Parathyroid adenoma (tissue), 2 donors: ENCODE measurements around the gene CNGB1.

Experiments
- H2AFZ ChIP-seq: fragments of 300-600 bp; sonication (generic); one replicate; pipeline ENCODE4 v1.7.0; 2017; ENCODE audit warnings: antibody characterized with exemption, mild to moderate bottlenecking
- H3K27ac ChIP-seq: fragments of 300-600 bp; sonication (generic); one replicate; pipeline ENCODE4 v1.7.0; 2017
- H3K27me3 ChIP-seq: fragments of 300-600 bp; sonication (generic); one replicate; pipeline ENCODE4 v1.7.0; 2017; ENCODE audit warnings: low read length; ENCODE audit not compliant: control insufficient read depth, insufficient read depth
- H3K36me3 ChIP-seq: fragments of 300-600 bp; sonication (generic); one replicate; pipeline ENCODE4 v1.7.0; 2017; ENCODE audit warnings: low read length; ENCODE audit not compliant: control insufficient read depth, insufficient read depth
- H3K4me1 ChIP-seq: fragments of 300-600 bp; sonication (generic); one replicate; pipeline ENCODE4 v1.7.0; 2017; ENCODE audit warnings: control low read depth
- H3K4me2 ChIP-seq: fragments of 300-600 bp; sonication (generic); one replicate; pipeline ENCODE4 v1.7.0; 2017; ENCODE audit warnings: low read length
- H3K4me3 ChIP-seq: fragments of 300-600 bp; sonication (generic); one replicate; pipeline ENCODE4 v1.7.0; 2017; ENCODE audit warnings: low read depth, low read length
- H3K79me2 ChIP-seq: fragments of 300-600 bp; sonication (generic); one replicate; pipeline ENCODE4 v1.7.0; 2017; ENCODE audit warnings: control low read depth
- H3K9ac ChIP-seq: fragments of 300-600 bp; sonication (generic); one replicate; pipeline ENCODE4 v1.7.0; 2017; ENCODE audit warnings: mild to moderate bottlenecking
- H3K9me3 ChIP-seq: fragments of 300-600 bp; sonication (generic); one replicate; pipeline ENCODE4 v1.7.0; 2017; ENCODE audit warnings: low read length; ENCODE audit not compliant: control insufficient read depth
- CTCF ChIP-seq: fragments of 300-600 bp; sonication (generic); IDR thresholded peaks from one replicate; pipeline ENCODE4 v1.7.0; 2017; ENCODE audit warnings: antibody characterized with exemption, mild to moderate bottlenecking
- donor health status: primary hyperparathyroidism.

Gene CNGB1

GRCh38 chr16:58002936-58003335 is 32.0 kb upstream of the CNGB1 start:
- Histone ChIP-seq H3K9me3 (no peaks in the 10 kb centered on the region), H3K9ac (no peak overlapping the region), H3K27ac (no peak overlapping the region), H3K4me1 (peaks cover 8% of the 10 kb centered on the region), H3K4me3 (no peak overlapping the region), H3K79me2 (peaks cover 5% of the 10 kb centered on the region), H3K36me3 (no peaks in the 10 kb centered on the region), H3K4me2 (no peak overlapping the region), H3K27me3 (no peaks in the 10 kb centered on the region), H2AFZ (no peak overlapping the region)
- no peak for TF ChIP-seq CTCF

- peaks cover 8% of the 10 kb centered on the region for H3K4me1 ChIP-seq
- no peak overlapping the region for H2AFZ ChIP-seq
- no peak for TF ChIP-seq CTCF
- no peak overlapping the region for H3K4me3 ChIP-seq
- H3K9ac ChIP-seq, result no peak overlapping the region
- H3K36me3 ChIP-seq, result no peaks in the 10 kb centered on the region
- no peaks in the 10 kb centered on the region for H3K27me3 ChIP-seq
- H3K9me3 ChIP-seq, result no peaks in the 10 kb centered on the region
- H3K27ac ChIP-seq, result no peak overlapping the region
- no peak overlapping the region for H3K4me2 ChIP-seq
- peaks cover 5% of the 10 kb centered on the region for H3K79me2 ChIP-seq
Observed at GRCh38 chr16:58002416-58002800, 31.5 kb upstream of the CNGB1 start.

- H3K4me2 ChIP-seq, result peak overlapping the region; percentile 89
- H3K79me2 ChIP-seq, result peaks cover 5% of the 10 kb centered on the region
- peak overlapping the region; percentile 75 for H3K4me3 ChIP-seq
- no peak for TF ChIP-seq CTCF
- H3K9ac ChIP-seq, result no peak overlapping the region
- H2AFZ ChIP-seq, result peak overlapping the region; percentile 38
- no peaks in the 10 kb centered on the region for H3K36me3 ChIP-seq
- no peak overlapping the region for H3K27ac ChIP-seq
- H3K9me3 ChIP-seq, result no peaks in the 10 kb centered on the region
- no peaks in the 10 kb centered on the region for H3K27me3 ChIP-seq
- peaks cover 8% of the 10 kb centered on the region for H3K4me1 ChIP-seq
Observed at GRCh38 chr16:58001781-58002415, 31.0 kb upstream of the CNGB1 start.

GRCh38 chr16:58000706-58001676 is 30.1 kb upstream of the CNGB1 start, which contains the start of gene USB1:
Gene USB1, plus strand, starts transcription at chr16:58001407. Its CDS starts 77 bp downstream, at chr16:58001484.
- Histone ChIP-seq H3K36me3 (no peaks in the 10 kb centered on the region), H3K9ac (peak within 1 kb of the TSS; percentile 28), H3K4me2 (peak within 1 kb of the TSS; percentile 89), H3K4me1 (peaks cover 8% of the 10 kb centered on the region), H3K79me2 (peaks cover 2% of the 10 kb centered on the region), H3K27me3 (no peaks in the 10 kb centered on the region), H3K9me3 (no peaks in the 10 kb centered on the region), H3K4me3 (peak within 1 kb of the TSS; percentile 75), H3K27ac (peak within 1 kb of the TSS; percentile 84), H2AFZ (peak within 1 kb of the TSS; percentile 100)
- TF ChIP-seq CTCF, result peak; percentile 72
